HG03097 (cell line): ENCODE data around the gene IL1RL2.

Experiments used
- ATAC-seq: cut with Tn5 transposase; IDR thresholded peaks from one replicate; pipeline ENCODE4 v1.9.1; 2021; ENCODE audit not compliant: unreplicated experiment, low FRiP score

IL1RL2 gene

DNA sequence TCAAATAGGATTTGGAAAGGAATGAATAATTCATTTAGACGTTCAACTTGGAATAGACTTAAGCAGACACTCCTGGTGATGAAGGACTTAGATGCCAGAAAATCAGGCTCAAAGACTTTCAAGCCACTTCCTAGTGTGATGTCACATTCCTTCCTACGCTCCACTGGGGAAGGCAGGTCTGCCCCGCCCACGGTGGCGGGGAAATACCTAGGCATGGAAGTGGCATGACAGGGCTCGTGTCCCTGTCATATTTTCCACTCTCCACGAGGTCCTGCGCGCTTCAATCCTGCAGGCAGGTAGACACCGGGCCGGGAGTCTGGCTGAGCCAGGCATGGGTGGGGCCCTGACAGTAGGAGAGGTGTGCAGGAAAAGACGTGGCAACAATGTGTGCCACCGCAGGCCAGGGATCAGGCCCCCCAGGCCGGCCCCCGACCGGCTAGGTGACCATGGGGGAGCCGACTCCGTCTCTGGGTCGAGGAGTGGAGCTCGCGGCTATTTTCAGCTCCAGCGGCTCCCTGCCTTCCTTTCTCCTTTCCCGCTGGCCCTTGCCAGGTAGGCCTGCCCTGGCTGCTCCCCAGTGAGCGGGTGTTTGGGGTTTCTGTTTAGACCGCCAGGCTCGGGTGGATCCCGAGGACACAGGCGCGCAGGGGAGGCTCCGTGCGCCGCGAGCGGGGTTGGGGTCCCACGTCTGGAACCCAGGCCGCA is at the start of gene IL1RL2:
IL1RL2 (plus strand) TSS at position 233 of the 705 bp plus-strand sequence. CDS start 845 bp downstream, outside the sequence.
- no peak for ATAC-seq

DNA sequence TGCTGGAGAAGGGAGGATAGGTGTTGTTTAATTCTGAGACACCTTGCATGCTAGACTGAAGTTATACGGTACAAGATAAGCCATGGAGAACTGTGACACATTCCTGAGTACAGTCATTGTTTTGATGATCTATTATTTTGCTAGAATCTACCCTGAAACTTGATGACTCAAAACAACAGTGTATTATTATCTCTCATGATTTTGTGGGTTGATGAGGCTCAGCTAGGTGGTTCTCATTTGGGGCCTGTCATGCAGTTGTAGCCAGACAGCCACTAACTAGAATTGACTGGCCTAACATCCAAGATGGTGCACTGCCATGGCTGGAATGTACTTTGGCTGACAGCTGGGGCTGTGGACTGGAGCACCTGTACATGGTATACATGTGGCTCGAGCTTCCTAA is 49.7 kb upstream of the IL1RL2 start:
- no peak for ATAC-seq

DNA sequence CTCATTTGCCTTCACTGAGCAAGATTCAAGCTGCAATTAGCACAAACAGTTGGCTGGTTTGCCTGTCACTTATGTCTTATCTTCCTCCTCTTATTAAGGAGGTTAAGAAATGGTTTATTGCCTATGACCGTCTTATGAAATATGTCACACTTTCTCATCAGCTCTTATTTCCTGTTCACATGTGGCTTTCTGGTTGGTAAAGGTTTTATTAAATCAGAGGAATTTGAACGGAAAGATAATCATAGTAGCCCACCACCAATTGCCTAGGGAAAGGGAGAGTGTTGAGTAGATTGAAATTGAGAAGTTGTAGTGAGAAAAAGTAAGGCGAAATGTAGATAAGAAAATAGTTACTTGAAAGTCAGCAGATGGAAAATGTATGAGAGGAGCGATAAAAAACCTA is 48.5 kb upstream of the IL1RL2 start:
- ATAC-seq = no peak

DNA sequence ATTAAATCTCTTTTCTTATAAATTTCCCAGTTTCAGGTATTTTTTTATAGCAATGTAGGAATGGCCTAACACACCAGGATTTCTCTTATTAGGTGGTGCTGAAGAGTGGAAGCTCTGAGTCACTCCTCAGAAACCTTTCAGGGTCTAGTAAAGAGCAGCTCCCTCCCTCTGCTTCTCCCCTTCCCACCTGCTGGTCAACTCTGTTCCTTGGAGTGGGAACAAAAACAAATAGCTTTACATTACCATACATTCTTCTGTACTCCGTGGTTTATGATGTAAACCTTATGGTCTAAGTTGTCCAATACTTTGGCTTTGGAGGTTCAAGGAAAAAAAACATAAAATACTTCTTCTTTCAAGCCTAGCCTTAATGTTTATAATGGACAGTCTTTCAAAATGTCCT is 47.0 kb upstream of the IL1RL2 start:
- ATAC-seq = no peak

DNA sequence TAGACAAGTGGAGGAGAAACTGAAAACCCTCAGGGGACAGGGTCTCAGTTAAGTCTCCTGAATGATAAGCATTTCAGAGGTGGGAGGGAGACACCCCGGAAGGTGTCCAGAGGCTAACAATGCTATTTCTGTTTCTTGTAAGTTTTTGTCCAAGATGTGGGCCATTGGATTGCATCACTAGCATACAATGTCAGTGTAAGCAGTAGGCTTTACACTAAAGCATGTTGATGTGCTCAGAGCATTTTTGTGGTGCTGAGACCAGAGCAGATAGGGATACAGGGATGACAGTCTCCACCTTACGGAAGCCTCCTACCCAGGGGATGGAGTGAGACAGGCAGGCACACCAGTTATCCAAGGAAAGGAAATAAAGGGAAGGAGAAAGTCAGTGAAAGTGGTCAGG is 46.4 kb upstream of the IL1RL2 start:
- ATAC-seq = no peak

DNA sequence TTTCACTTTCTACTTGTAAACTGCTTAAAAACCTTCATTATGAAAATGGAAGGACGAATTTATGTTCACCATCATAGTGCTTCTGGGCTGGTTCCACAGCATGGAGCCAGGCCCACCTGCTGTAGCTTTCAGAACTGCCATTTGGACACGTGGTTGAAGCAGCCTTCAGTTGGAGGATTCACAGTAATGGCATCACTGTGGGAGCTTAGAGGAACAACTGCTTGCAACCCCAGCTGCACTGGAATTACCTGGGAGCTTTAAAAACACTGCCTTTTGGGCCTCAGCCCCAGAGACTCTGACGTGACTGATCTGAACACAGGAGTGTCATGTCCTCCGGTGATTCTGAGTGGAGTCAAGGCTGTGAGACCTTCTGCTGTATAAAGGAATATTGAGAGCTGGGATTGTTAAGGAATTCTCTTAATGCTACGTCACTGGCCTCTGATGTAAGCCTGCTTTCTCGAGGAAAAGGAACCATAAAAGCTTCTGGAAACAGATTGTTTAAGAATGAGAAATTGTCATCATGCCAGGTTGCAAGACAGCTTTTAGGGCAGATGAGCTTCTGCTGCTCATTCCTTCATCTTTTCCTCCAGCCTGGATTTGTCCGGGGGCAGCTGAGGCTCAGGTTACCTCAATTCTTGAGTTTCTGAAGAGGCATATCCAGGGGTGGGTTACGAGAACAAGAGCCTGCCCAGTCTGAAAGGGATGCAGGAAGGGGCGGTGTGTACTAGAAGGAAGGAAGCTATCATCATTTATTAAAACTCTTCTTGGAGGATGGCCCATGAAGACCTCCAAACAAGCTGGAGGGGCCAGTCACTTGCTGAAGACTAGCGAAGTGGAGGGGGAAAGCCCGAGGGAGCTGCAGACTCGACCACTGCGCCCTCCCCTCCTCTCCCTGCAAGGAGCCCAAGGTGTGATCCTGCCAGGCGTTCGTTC is 45.5 kb upstream of the IL1RL2 start:
- ATAC-seq = no peak

DNA sequence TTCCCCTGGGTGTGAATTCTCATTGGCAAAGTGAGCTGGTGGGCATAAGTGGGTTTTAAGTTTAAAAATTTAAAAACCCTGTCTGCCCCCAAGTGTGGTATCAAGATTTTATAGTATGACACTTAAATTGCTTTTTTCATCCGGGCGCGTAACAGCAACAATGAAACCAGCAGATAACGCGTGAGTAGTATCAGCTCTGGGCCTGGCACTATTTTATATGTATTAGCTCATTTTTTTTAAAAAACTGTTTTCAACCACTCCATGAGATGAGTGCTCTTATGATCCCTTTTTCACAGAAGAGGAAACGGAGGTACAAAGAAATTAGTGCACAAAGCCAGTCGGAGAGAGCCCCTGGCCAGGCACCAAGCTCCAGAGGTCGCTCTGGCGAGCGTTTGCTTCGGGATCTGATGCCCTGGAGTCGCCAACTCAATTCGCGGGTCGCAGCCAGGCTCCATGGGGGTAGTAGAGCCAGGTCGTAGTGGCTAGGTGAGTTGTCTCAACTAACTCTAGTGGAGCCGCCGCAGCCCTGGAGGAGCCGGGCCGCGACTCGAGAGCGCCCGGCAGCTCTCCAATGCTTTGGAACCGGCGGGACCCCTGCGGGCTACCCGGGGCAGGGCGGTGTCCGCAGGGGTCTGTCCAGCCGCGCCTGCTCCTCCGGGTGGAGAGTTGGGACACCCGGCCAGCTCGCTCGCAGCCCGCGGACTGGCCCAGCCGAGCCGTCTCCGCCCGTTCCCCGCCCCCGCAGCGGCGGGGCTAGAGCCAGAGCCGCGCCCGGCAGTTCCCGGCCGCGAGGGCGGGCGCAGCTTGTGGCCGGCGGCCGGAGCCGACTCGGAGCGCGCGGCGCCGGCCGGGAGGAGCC is 44.6 kb upstream of the IL1RL2 start, which contains the start of gene IL1R1:
IL1R1 (plus strand) TSS at position 777 of the 859 bp plus-strand sequence. CDS start 14,979 bp downstream, outside the sequence.
- ATAC-seq = no peak

DNA sequence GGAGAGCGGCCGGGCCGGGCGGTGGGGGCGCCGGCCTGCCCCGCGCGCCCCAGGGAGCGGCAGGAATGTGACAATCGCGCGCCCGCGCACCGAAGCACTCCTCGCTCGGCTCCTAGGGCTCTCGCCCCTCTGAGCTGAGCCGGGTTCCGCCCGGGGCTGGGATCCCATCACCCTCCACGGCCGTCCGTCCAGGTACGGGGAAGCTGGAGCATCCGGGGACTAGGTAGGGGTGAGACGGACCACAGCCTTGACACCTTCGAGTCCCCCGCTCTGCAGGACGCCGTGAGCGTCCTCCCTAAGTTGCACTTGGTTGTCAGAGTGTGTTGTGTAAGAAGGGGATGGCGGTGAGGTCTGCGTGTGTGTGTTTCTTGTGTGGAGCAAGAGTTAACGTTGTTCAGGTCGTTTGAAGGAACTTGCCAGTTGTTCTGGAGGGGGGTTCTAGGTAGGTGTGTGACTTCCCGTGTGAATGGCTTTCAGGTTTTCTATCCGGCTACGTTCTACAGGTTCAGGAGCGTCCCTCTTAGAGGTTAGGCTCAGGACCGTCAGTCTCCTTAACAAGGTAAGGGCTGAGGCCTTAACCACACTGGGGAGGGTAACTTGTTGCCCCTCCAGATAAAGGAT is 43.9 kb upstream of the IL1RL2 start:
- ATAC-seq = no peak

DNA sequence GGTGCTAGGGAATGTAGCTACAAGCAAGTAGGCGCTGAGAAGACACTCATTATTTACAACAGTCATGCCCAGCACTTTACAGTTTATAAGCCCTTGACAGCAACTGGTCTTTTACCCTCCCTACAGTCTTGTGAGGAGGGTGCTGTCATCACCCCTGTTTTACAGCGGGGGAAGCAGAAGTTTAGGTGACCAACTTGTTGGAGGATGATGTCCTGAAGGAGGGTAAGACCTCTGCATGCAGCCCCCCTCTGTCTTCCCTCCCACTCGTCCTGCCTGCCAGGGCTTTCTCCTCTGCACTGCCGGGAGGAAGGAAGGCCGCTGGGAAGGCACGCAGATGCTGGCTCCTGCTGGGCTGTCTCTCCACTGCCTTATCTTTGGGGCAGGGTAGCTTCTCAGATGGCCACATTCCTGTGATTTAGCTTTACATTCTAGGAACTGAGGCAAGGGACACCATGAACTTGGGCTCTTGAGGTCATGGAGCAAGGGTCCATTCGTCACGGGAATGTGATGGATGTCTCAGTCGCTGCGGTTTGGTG is 43.3 kb upstream of the IL1RL2 start:
- ATAC-seq = no peak

DNA sequence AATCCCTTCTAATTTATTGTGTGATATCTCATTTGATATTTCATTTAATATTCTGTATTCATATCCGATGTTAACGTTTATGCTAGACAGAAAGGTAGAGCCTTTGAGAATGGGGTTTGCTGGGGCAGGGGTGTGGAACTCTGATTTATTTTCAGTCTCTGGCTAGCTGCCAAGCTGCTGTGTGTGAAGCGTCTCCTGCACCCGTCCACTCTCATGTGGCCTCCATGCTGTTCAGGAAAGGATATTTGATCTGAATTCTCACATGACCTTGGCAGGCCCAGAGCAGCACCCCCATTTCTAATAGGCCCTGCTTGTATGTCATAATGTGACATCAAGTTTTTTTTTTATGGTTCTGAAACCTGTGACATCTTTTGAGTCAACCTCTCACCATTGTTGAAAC is 42.7 kb upstream of the IL1RL2 start:
- no peak for ATAC-seq

DNA sequence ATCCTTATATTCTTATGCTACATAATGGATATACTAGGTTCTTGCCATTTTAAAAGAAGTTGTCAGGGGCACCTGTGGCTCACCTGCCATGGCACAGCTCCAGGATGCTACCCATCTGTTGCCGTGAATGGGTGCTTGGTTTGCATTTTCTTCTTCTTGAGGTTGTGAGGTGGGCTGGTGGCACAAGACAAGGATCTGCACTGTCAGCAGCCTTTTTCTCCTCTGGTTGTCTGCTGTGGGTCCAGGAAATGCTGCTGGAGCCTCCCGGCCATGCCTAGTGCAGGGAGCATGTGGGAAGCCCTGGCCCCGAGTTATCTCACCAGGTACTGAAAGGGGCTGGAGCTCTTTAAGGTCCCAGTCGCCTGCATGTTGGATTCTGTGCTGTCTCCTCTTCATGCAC is 41.7 kb upstream of the IL1RL2 start:
- ATAC-seq = no peak

DNA sequence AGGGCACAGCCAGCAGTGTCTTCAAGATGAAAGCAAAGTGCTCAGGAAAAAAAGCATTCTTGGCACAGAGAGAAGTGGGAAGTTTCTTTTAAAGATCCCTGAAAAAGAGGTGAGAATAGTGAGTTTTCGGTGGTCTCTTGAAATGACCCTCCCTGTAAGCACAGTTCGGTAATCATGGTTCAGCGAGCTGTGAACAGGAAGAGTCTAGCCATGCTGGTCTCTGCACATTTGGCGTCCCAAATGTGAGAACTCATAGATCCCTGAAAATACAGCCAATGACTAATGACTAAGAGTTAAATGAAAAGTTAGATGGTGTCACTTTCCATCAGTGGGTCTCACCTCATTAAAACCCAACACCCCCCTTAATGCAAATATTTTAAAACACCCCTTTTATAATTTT is 40.9 kb upstream of the IL1RL2 start:
- ATAC-seq = no peak

DNA sequence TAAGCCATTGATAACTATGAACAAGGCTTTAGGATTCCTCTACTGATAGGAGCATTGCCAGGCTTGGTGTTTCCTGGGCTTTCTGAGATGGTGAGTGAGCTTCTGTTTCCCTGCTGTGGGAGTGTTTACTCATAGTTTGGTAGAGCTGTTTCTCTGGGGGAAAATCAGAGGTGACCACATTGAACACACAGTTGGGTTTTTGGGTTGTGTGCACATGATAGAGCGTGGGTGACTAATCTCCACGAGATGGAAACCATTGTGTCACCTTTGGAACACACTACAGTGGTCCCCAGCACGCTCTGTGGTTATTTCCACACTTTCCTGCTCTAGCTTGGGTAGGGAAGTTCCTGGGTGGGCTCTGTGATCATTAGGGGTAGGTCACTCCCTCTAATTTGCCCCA is 38.9 kb upstream of the IL1RL2 start:
- ATAC-seq = no peak

DNA sequence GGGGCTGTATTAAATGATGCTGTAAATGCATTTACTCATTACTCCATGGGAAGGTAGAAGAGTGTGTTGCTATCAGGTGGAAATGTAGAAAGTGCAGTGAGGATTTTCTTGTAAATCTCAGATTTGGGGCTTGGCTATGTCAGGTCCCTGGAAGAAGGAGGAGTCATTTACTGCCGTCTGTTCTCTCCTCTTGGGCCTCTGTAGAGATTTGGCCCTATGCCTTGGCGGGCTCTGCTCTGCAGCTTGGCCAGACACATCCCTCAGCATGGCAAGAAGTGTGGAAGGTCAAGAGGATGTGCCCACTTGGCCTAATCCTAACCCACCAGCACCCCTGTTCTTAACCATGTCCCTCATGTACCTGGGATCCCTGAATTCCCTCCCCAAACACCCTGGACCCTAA is 37.6 kb upstream of the IL1RL2 start:
- ATAC-seq = no peak

DNA sequence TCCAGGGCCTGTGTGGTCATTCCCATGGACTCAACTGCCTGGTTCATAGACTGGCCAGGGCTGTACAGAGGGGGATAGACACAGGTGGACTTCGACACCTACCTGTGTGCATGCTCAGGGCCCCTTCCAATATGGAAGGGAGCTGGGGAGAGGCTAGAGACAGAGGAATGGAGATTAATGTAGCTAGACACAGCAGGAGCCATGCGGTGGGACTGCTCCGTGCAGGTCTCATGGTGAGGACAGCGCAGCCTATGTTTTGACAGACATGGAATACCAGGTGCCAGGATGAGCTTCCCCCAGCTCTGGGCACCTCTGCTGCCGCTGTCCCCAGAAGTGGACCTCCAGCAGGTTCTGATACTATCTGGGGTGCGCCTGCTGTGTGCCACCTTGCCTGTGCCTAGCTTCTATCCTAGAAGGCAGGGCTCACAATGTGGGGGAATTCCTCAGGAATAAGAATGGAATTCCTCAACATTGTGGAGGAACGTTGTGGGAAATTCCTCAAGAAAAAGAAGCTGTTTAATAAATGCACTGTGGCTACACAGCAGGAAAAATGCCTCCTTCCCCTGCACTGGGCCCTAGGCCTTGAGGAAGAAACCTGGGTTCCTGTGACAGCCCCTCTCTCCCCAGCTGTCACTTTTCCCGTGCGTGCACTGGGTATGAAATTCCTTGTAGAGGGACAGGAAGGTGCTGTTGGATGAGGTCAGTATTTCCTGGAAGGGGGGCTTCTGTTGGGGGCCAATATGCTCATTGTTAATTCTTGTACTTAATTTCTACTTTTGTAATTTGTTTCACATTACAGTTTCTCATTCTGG is 37.0 kb upstream of the IL1RL2 start:
- no peak for ATAC-seq

DNA sequence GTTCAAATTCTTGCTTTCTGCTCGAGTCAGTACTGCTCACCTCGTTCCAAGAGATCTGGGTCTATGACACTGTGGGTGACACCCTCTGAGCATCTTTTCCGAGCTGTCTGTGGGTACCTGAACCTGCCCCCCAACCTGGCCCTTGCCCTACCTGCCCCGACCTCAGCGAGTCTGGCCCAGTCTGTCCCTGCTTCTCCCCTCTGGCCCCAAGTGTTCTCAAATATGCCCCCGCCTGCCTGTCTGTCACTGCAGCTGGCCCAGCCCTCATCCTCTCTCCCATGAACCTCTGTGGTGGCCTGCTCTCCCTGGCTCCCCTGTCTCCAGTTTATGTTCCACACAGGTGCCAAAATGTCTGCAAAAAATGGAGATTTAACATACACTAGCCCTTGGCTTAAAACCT is 32.5 kb upstream of the IL1RL2 start:
- ATAC-seq = no peak

DNA sequence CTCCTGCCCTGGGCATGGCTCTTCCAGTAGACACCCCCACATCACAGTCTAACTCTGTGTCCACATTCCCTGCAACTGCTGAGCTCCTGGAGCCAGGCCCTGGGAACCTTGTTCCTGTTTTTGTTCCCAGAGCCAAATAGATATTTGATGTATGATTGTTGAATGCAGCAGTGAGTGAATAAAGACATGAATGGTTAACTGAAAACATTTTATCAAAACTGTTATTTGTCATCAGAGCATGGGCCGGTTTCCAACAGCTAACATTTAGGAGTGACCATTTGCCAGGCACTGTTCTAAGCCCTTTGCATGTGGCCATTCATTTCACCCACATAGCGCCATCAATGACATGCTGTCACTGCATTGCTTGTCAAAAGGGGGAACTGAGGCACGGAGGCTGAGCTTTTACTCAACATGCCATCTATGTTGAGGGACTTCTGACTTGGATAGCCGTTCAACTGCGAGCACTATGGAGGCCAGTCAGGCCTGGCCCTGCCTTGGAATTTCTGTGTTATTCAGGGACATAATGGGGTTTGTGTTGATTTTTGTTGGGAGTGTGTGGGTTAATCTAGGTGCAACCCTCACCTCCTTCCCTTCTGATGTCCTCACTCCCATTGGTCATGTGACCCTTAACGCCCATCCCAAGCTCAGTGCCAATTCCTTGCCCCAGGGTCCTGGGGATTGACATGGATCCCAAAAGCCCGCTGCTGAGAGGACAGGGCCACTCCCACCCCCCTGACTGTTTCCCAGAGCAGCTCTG is 31.7 kb upstream of the IL1RL2 start:
- ATAC-seq = no peak

DNA sequence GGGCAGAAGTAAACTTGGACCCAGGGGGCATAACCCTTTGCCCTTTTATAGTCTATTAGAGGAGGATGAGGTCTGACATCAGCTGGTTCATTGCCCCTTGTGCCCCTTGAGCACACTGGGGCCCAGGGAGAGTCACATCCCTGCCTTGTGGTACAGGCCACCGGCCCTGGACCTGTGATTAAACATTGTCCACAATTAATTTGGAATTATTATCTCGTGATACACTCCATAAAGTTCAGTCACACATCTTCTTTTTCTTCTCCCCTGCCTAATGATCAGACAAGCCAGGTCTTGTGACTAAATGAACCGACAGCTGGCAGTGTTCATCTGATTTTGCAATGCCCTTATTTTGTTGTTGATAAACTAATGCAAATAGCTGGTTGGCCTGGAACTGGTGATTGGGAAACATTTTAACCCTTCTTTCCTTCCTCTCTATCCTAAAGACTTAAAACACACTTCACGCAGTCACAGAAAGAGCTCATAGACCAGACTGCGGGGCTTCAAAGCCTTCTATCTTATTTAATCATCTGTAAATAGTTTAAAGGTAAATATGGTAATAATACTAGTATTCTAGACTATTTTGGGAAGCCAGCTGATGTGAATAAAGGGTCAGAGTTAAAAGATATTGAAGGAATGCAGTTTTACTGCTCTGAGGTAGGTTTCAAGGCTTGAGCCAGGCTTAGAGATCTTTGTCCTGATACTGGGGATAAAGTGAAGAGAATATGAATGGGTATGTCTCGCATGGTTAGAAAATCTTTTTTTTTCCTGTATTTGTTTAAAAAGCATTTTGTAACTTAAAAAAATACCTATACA is 30.9 kb upstream of the IL1RL2 start:
- no peak for ATAC-seq
